Renal cortical epithelial cell (primary cell): ENCODE data around the gene PSME2. TPM values are rescaled to one million over a fixed set of nuclear protein-coding genes. Genes with fewer than 3 reads are reported as not detected.

Experiments used
- DNase-seq: peaks from one replicate; pipeline ENCODE4 v3.0.0-alpha.2; 2011; ENCODE audit warnings: low read depth
- total RNA-seq: library from RNA; depleted of rRNA; stranded (reverse); fragments of >200 nt; gene quantifications from 2 replicates; pipeline ENCODE4 v1.2.3, GENCODE V29; 2014

The PSME2 gene, protein sequence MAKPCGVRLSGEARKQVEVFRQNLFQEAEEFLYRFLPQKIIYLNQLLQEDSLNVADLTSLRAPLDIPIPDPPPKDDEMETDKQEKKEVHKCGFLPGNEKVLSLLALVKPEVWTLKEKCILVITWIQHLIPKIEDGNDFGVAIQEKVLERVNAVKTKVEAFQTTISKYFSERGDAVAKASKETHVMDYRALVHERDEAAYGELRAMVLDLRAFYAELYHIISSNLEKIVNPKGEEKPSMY
- 69.3 and 258 TPM in 2 replicates for total RNA-seq

- peak; percentile 94 for DNase-seq
Observed at GRCh38 chr14:24146453-24146977, at the start of gene PSME2. PSME2 (minus strand) TSS chr14:24146610; CDS start chr14:24146581, 29 bp downstream.

GRCh38 chr14:24195186-24196070, 49.0 kb upstream of the PSME2 start, which contains the start of gene TM9SF1:
TM9SF1 (minus strand) TSS chr14:24195441; CDS start chr14:24195019, 422 bp downstream.
- DNase-seq = peak; percentile 72

- no peak for DNase-seq
Observed at GRCh38 chr14:24194873-24195185, 48.4 kb upstream of the PSME2 start.

DNA sequence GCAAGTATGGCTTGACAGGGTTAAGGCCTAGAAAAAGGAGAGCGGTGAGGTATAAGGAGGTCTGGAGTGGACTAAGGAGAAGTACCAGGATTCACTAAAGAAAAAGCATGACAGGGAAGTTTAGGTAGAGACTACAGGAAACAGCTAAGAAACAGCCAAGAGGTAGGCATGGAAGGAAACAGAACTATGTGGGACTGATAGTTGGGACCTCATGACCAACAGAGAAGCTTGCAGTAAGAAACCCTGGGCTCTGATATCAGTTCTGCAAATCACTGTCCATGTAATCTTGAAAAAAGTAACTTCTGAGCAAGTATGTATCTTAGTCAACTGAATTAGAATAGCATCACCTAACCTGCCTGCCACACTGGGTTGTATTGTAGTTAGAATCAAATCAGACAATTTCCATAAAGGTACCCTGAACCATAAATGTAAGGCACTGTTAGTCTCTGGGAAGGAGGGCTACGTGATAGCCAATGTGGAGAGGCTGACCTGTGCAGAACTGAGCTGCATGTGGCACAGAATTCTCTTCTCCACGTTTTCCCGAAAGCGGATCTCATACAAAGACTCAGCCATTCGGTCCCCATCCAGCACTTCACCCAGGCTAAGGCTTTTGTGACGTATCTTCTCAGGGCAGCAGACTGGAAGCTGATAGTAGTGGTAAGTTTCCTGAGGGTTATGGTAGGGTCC, 47.9 kb upstream of the PSME2 start:
- DNase-seq = no peak

DNA sequence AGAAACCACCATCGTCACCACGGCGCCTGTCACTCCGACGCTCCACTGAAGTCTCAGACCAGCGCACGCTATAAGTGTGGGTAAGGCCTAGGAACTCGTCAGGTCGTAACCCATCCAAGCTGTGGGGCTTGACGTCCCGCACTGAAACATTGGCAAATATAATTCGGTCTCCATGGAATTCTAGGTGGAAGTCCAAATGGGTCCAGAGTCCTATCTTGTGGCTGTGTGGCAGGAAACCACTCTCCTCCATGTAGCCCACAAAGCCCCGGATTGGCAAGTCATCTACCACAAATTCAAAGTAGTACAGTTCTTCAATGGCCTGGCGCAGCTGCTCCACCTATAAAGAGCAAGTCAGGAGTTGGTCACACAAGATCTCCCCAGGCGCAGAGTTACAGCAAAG, 46.5 kb upstream of the PSME2 start:
- DNase-seq = no peak

DNA sequence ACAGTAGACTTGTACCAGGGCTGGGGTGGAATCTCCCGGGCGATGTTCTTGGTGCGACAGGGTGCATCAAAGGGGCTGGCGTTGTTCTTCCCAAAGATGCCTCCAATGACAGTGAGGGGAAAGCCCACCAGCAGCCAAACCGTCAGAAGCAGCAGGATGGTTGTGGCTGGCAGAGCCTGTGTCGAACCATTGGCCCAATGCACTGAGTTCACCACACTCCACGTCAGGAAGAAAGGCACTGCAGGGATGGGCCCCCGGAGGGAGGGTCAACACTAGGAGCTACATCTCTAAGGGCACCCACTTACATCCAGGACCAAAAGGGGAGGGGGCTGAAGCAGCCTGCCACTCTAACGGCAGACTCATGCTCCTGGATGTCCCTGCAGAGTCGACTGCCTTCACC, 44.0 kb upstream of the PSME2 start:
- DNase-seq = no peak

DNA sequence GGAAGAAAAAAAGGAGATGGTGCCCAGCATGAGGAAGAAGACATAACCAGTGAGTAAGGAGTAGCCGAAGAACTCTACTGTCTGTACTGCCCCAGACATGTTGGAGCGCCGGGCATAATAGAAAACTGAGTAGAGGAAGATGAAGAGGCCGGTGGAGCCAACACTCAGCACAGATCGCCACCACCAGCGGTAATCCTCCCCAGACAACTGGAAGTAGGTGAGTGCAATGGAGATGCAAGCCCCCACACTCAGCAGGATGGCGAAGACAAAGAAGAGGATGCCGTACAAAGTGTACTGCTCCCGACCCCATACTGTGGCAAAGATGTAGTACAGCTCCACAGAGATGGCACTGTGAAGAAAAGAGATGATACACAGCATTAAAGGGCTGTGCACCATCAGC, 43.0 kb upstream of the PSME2 start:
- DNase-seq = no peak

GRCh38 chr14:24189059-24189375, 42.6 kb upstream of the PSME2 start:
- no peak for DNase-seq

DNA sequence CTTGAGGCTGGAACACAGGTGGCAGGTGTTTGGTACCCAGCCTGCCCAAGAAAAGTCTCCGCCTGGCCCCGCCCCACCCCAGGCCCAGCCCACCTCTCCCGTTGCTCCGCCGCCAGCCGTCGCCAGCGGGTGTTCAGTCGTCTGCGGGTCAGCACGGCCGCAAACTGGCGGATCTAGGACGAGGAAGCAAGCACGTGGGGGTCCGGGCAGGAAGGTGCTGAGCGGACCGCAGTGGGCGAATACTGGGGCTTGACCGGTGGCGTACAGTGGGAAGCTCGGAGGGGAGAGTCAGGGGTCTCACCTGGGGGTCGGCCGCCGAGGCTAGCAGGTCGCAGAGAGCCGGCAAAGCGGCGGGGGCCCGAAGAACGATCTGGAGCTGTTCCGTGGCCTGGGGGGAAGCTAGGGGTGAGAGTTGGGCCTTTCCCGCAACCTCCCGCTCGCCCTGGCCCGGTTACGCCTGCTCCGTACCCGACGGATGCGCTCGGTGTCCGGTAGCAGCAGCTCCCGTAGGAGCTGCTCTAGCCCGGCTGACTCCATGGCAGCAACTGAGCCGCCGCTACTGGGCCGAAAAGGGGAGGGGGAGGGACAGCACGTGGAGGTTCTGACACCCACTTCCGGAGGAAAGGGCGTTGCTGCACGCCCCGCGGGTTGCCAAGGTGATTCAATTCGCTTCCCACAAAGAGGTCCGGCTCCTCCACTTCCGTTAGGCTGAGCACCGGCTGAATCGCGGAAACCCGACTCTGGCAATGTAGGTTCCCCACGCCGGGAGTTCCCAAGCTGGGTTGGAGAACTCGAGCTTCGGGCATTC, 42.0 kb upstream of the PSME2 start, which contains the start of gene IPO4:
IPO4 (minus strand) TSS at position 566 of the 808 bp plus-strand sequence; CDS start at position 537, 29 bp downstream.
- DNase-seq = peak; percentile 94

GRCh38 chr14:24187539-24187915, 41.1 kb upstream of the PSME2 start:
- DNase-seq = no peak

DNA sequence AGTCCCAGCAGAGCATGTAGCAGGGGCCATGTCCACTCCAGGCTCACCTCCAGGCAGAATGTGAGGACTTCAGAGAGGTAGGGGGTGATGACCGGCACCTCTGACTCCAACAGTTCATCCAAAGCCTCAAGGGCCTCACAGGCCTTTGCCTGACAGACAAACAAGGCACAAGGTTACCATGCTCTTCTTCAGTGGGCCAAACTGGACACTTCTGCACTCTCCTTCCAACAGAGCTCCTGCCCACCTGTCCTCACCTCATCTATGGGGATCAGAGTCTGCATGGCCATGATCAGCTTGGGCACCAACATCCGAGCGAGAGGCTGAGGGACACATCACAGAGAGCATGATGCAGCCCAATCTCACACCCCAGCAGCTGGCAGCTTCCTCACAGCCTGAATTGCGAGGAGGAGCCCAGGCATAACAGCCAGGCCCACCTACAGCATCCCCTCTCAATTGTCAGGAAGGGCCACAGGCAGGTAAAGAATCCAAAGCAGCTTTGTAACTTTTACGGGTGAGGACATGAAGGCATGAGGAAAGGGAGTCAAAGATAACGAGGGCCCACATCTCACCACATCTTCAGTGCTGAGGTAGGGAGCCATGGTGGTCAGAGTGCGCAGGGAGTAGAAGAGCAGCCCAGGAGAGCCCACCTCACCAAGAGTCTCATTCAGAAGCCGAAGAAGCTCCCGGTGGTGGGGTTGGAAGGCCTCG, 40.6 kb upstream of the PSME2 start:
- no peak for DNase-seq

- no peak for DNase-seq
Observed at GRCh38 chr14:24185741-24186140, 39.3 kb upstream of the PSME2 start.

- no peak for DNase-seq
Observed at GRCh38 chr14:24185026-24185425, 38.6 kb upstream of the PSME2 start.

DNA sequence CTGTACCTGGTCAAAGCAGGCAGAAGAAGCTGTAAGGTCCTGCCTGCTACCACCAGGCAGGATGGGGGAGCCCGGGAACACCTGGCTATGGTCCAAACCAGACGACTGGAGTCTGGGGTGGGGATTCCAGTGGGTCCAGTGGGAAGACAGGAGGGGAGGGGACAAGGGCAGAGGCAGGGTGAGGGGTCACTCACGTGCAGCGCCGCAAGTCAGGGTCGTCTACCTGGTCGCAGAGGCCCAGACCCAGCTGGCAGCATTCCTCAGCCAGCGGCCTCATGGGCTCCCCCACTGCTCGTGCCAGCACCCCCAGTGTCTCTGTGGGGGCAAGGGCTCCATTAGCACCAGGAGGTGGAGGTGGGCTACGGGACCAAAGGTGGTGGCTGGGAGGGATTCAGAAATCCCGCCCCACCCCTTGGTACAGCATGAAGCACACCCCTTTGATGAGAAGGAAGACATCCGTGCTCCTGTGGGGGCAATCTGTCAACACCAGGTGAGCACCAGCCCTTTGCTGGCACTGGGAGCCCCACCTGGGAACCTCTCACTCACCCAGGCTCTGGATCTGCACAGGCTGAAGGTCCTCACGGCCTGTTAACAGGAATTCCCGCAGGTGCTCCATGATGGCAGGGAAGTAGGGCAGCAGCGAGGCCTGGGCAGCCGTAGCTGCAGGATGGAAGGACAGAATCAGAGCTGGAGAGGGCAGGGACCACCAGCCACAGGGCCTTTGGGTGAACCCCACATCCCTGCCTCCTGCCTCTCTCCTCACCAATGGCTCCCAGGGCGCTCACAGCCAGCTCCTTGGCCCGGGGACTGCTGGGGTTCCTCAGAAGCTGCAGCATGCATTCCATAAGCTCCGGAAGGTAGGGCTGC, 37.9 kb upstream of the PSME2 start:
- no peak for DNase-seq

DNA sequence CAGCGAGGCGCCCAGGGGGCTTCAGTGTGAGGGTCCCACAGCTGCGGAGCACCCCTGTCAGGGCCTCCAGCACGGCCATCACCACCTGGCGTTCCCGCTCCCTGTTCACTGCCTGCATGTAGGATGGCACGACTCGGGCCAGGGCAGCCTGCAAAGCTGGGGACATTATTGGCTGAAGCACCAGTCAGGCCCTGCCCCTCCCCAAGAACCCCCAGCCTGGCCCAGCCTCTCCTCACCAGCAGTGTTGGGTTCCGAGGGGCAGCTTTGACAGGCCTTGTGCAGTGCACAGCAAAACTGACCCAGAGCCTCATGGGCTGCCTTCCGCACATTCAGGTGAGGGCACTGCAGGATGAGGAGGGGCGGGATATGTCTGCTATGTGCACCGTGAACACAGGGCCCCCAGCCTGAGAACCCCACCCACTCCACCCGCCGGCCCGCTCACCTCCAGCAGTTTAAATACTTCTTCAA, 36.6 kb upstream of the PSME2 start:
- DNase-seq = no peak

DNA sequence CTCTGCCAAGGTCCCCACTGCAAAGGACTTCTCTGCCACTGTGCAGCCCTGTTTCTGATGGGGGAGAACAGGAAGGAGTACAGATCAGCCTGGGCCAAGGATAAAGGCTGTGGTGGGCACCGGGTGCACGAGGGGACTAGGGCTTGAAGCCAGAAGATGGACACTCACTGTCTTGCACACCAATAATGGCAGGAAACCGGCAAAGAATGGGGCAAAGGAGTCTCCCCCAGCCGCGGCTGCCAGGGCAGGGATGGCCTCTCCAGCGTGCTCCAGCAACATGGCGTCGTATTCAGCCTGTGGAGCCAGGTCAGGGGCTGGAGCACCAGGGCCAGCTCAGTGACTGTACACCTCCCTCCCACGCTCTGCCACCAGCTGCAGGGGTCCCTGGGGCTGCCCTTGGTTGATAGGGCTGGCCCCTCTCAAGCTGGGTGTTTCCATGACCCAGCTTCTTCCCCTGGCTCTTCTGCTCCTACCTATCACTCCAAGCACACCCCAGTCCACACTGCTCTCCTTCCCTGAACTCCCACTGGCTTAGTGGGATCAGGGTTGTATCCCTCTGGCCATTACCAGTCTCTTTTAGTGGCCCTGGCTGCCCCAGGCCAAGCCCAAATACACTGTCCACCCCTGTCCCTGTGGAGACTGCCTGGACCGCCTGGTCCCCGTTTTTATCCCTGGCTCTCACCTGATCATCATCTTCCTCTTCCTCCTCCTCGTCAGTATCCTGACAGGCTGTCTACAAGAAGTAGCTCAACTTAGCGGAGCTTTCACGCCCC, 35.9 kb upstream of the PSME2 start:
- no peak for DNase-seq

GRCh38 chr14:24181371-24182077, 35.1 kb upstream of the PSME2 start:
- no peak for DNase-seq
